Stimulated activated CD8-positive, alpha-beta memory T cell treated with anti-CD3 and anti-CD28 coated beads, Interleukin-7, amount 100 ng/mL, for 4 hours (primary cell): ENCODE data around the gene ECD.
"Not testable (repeated sequence)": the region's sequence is repeated elsewhere in the genome, so short reads cannot be mapped to it uniquely, and the experiment has no call there.

Experiments
- DNase-seq, 2 donors: peaks; one replicate each; pipeline ENCODE4 v3.0.0-alpha.2; 2020; ENCODE audit warnings: low read depth in 2 of 2

The ECD gene

DNA sequence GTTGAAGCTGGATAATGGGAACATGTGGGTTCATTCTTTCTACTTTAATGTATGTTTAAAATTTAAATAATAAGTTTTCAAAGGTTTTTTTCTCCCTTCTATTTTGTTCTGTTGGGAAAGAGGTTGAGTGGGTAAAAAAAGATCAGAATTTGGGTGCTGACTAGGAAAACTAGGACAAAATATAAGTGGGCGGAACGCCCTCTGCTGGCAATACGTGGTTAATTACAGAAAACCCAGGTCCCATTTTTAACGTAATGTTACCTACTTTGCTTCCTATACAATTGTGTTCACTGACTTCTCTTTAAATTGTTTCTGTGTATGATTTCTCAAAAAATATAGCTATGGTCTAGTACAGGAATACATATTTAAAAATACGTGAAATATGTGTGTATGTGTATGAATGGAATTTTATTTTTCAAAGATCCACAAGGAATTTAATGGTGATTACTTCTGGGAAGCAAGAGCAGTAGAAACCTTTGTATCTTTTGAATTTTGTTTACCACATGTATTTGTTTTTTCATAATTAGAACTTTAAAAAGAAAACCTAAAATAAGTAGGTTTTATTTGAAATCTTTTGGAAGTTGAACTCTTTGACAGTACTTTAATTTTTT is 8.7 kb downstream of the ECD start:
- DNase-seq, result peak; percentile 14 to 31

DNA sequence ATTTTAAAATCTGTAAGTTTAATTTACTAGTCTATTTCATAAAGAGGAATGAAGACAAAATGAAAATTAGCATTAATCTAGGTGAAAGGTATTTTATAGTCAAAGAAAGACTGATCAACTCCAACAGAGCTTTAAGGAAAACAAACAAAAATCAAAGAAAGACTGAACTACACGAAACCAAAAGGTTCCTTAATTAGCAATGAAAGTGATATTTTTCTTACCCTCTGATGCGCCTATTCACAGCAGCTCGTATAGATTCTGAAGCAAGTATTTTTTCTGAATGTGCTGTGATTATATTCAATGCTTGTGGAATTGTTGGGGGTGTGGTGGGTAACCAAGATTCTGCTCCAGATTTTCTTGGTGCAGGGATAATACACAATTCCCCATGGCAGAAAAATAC is 11.8 kb downstream of the ECD start:
- DNase-seq, result no peak

DNA sequence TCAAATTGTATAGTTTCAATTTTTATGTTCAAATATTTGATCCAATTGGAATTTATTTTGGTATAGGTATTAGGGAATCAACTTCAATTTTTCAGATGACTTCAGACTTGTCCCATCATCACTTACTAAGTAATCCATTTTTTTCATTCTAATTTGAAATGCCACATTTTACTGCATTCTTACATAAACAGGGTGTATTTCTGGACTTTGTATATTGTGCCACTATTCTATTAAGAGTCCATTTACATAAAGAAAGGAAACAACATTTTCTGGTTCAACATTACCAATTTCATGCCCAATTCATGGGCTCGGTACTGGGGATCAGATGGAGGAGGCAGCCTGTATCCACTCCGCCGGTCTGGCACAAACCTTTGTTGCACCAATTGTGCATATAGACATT is 15.8 kb downstream of the ECD start:
- DNase-seq, result no peak

DNA sequence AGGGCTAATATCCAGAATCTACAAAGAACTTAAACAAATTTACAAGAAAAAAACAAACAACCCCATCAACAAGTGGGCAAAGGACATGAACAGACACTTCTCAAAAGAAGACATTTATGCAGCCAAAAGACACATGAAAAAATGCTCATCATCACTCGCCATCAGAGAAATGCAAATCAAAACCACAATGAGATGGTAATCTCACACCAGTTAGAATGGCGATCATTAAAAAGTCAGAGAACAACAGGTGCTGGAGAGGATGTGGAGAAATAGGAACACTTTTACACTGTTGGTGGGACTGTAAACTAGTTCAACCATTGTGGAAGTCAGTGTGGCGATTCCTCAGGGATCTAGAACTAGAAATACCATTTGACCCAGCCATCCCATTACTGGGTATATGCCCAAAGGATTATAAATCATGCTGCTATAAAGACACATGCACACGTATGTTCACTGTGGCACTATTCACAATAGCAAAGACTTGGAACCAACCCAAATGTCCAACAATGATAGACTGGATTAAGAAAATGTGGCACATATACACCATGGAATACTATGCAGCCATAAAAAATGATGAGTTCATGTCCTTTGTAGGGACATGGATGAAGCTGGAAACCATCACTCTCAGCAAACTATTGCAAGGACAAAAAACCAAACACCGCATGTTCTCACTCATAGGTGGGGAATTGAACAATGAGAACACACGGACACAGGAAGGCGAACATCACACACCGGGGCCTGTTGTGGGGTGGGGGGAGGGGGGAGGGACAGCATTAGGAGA is 17.0 kb downstream of the ECD start:
- not testable (repeated sequence) for DNase-seq

DNA sequence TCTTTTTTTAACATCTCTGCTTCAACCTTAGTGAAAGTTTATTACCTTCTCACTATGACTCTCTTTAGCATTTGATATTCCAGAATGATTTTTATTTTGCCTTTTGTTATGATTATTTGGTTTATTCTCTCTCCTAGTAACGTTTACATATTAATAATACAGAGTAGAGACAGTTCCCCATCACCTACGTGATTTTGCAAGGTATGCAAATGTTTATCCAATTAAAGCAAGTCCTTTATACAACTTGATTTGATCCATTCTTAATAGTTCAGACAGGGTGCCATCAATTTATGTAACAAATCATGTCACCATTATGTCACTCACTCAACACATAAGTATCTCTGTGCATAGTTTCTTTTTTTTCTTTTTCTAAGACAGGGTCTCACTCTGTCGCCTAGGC is 26.2 kb downstream of the ECD start:
- DNase-seq, result no peak

DNA sequence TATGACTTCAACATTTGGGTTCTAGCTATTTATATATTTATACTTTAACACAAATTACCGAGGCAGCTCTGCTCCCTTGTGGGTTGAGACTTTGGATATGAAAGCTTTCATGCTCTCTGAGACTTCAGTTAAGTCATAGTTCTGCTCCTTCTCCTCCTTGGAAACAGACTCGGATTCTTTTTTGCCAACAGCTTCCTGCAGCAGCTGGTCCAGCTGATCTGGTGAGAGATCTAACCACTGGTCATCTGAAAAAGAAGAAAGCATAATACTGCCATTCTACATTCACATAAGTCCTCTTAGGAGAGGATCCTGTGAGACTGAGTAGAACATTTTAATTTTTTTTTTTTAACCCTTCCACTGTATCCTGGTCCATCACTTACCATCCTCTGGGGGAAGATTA is 28.6 kb downstream of the ECD start:
- DNase-seq, result no peak

DNA sequence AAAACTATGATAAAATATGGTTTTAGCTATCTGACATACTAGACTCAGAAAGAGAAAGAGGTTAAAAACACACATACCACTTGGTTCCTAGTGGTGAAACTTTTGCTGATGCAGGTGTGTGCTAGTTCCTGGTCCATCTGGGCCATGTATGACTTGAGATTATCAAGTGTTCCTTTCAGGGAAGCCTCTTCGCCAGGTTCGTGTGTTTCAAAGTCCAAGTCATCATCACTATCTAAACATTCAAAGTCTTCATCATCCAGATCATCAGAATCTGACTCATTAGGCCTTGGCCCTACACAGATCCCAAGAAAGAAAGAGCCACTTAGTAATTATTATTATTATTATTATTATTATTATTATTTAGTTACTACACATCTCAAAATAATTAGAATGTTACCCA is 31.2 kb downstream of the ECD start:
- no peak for DNase-seq

DNA sequence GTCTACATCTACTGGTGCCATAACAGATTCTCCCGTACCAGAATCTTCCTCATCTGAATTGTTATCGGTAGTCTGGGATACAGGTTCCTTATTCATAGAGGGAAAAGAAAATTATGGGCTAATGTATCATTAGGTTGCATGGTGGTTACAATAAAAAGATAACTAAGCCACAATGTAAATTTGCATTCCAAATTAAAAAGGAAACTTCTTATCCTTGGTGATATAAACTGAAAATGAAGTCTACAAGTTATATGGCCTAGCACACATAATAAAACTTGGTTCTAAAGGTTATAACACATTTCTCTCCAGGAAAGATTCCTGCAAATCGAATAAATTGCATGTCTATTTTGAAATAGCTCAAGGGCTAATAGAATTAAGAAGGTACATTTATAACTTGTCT is 33.1 kb downstream of the ECD start:
- DNase-seq, result no peak

DNA sequence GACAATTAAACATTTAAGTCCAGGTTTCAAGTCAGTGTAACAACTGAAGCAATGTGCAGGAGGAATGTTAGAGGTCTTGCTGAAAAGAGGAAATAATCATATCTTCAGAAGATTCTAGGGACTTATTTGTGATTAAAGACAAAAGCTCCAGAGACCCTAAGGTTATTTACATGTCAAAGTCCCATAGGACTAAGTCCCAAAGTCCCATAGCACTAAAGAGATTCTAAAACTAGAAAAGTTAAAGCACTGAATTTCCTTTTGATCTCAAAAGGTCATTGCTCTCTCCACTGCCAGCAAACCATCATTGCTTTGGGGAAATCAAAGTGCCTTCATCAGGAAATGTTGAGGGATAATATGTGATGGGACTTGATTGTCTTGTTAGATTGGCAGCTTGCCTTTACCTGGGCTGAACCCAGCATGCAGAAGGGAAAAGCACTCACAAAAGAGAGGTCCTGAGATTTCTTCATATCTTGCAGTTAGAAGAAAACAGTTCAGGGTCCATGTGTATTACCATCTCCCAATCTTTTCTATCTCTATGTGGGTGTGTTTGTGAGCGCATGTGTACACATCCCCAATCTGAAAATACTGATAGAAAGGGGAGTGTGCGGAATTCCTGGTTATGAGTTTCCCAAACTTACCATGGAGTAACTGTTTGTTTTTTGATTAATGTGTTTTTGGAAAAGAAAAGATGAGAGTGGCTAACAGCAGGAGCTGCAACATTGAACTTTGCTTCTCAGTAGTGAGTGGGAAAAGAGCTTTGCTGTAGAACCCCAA is 35.7 kb downstream of the ECD start:
- no peak for DNase-seq

DNA sequence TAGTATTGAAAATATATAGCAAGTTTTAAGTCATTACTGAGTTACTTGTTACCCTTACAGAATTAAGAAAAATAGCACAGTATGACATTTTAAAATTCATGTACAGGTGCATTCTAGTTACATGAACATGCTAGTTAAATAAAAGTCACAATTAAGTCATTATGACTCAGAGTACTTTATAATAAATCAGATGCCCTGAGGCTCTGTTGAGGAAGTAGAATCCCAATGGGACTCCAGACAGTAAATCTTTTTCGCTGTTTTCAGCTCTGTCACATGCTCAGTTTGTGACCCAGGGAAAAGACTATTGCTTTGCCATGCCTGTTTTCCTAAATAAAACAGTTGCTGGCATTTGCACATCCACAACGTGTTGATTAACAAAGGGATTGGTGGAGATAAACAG is 36.5 kb downstream of the ECD start:
- DNase-seq, result no peak

DNA sequence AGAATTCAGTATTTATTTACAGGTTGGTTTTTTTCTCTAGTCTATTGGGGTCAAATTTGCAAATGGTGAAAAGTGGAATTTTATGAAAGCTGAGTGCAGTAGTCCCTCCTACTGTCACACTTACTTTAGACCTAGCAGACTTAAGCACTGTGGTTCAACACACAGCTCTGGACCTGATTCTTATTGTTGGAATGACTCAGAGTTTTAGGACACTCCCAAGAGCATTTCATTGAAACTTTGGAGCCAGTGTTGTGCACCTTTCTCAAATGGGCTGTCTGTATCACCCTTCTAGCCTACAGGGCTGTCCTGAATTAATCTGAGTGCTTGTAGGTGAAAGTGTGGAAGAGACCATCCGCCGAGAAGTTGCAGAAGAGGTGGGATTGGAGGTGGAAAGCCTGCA is 41.5 kb downstream of the ECD start:
- no peak for DNase-seq

DNA sequence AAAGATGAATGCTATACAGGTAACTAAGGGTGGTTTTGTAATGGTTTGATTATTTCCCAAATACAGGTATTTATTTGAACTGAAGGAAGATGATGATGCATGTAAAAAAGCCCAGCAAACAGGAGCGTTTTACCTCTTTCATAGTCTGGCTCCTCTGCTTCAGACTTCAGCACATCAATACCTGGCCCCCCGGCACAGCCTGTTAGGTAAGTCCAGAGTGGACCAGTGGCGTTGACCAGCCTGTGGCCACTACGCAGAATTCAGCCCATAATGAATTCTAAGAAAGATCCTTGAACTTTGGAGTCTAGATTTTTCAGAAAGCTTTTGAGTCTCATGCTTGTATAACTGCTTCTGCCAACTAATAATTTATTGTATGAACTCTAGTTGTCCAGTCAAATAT is 47.9 kb downstream of the ECD start:
- DNase-seq, result no peak

DNA sequence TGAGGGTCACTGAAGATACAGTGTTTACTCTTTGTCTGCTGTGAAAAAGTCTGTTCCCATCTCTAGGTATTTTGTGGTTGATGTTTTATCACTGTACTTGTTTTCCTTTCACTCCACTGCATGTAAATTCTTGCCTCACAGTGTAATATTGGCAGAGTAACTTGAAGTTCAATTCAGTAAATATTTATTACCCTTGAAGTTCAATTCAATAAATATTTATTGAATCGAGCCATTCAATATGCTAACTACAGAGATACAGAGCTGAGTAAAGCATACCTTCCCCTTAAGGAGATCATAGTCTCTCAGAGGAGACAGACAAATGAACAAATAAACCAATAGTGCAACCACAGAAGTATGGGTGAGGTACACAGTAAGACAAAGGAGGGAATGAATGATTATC is 48.4 kb downstream of the ECD start:
- no peak for DNase-seq

DNA sequence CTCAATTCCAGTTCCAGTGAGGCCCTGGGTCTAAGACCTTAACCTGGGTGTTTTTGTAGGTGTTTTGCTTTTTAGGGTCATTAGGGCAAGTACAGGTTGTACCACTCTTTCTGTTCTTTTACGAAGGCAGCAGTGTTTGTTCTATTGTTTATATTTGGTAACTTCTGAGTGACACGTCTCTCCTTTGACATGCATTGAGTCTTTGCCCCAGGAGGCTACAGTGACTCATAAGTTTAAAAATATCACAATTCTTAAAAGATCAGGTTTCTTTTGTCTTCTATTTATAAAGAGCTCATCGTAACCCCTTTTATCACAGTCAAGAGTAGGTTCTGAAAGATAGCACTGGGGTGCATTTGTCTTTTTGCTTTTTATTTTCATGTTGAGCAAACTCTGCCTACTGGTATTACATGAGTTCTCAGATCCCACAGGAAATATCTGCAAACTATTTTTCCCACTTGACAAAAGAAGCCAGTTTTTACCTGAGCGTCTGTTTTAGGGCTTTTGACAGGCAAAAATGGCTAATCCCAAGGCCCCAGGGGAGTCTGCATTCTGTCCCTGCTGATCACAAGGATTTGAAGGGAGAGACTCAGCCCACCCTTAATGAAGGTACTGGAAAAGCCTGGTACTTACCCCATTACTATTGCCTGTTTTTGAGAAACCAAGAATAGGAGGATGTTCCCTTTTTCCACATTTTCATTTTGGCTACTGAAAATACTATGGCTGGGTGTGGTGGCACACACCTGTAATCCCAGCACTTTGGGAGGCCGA is 49.6 kb downstream of the ECD start:
- no peak for DNase-seq

DNA sequence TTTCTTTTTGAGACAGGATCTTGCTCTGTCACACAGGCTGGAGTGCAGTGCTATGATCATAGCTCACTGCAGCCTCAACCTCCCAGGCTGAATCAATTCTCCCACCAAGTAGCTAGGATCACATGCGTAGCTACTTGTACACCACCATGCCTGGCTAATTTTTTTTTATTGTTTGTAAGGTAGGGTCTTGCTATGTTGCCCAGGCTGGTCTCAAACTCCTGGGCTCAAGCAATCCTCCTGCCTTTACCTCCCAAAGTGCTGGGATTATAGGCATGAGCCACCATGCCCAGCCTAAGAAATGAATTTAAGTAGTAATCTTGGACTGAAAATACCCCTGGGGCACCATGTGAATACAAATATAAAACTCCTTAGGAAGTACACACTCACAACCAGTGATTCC is 51.8 kb downstream of the ECD start:
- DNase-seq, result no peak

DNA sequence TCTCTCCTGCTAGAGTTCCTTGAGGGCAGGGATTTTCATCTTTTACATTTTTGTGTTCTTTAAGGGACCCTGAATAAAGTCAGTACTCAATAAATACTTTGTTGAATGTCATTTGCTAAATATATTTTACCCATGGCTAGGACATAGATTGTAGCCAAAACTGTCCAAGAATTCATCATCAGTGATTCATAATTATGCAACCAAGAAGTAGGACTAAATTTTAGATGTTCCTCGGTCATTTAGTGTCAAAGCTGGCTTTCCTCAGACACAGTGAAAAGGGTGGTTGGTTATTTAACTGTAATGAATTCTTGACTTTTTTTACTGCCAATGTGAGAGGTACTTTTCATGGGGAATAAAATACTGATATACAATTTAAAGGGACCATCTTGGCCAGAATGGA is 54.3 kb downstream of the ECD start:
- DNase-seq, result no peak

DNA sequence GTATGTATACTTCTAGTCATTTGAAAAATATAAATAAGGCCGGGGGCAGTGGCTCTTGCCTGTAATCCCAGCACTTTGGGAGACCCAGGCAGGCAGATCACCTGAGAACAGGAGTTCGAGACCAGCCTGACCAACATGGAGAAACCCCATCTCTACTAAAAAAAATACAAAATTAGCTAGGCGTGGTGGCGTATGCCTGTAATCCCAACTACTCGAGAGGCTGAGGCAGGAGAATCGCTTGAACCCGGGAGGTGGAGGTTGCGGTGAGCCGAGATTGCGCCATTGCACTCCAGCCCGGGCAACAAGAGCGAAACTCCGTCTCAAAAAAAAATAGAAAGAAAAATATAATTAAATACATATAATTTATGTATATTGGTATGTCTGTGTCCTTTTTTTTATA is 55.8 kb downstream of the ECD start:
- not testable (repeated sequence) for DNase-seq

DNA sequence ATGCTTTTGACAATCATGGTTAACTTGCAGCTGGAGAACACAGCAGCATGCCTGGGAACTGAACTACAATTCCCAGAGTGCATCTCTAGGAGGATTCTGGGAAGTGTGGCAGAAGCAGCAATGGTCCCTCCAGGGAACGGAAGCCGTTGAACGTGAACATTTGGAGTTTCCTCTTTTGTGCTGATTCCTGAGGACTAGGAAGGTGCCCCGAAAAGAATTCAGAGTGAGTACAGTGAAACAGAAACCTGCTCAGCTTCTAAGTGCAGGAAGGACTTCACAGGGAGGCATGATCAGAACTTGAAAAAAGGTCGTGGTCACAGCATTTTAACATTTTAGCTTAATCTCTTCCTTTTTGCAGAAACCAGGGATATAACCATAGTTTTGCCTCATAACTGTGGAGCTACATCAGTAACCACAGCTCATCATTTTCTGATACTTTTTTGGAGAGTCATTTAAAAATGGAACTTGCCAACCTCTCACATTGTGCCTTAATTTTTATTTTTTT is 57.4 kb downstream of the ECD start, which contains the start of gene NUDT13:
Gene NUDT13 (plus strand): TSS at position 111 of the 505 bp plus-strand sequence. CDS start 3,911 bp downstream, outside the sequence.
- DNase-seq, result peak in 1 of 2 donors; percentile 10

DNA sequence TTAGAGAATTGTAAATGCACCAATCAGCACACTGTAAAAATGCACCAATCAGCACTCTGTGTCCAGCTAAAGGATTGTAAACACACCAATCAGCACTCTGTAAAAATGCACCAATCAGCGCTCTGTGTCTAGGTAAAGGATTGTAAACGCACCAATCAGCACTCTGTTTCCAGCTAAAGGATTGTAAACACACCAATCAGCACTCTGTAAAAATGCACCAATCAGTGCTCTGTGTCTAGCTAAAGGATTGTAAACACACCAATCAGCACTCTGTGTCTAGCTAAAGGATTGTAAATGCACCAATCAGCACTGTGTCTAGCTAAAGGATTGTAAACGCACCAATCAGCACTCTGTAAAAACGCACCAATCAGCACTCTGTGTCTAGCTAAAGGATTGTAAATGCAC is 58.6 kb downstream of the ECD start:
- DNase-seq, result not testable (repeated sequence)

DNA sequence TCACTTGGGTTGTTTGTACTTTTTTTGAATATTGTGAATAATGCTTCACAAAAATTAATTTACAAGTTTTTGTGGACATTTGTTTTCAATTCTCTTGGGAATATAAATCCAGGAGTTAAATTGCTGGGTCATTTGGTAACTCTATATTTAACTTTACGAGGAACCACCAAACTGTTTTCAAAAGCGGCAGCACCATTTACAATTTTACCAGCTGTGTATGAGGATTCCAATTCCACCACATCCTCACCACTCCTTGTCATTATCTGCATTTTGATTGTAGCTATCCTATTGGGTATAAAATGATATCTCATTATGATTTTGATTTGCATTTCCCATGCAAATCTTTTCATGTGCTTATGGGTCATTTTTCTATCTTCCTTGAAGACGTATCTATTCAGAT is 61.5 kb downstream of the ECD start:
- DNase-seq, result no peak

DNA sequence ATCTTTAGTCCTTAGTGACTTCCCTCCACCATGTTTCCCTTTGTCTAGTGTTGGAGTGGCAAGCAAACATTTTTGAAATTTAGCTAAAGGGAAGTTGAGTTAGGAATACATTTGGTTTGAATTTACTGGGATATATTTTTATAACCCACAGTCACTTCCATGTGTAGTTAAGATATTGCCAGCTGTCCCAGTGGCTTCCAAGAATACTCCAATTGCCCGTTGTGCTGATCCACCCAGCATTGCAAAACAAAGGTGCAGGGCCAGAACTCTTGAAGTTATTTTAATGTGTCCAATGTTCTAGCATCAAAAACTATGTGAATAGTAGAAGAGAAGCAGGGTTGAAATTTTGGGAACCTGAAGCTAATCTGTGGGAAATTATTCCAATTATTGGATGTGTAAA is 68.7 kb downstream of the ECD start:
- DNase-seq, result no peak

DNA sequence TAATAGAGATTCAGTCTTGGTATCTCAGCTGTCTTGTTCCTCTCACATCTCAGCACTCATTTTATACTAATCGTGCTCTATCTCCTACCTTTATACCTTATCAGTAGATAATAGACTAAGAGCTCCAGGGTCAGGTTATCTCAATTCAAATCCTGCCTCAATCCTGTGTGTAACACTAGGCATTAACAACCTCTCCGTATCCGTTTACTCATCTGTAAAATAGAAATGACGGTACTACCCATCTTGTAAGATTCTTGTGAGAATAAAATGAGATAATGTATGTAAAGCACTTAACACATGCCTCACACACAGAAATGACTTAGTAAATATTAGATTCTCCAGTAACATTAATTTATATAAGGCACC is 70.5 kb downstream of the ECD start:
- no peak for DNase-seq
